ENCODE data around the gene KDM4C.
A peak's percentile ranks its signal among the peaks of the same experiment; 100 is the strongest.

KDM4C gene

GRCh38 chr9:7115606-7116005, 357.8 kb downstream of the KDM4C start:
- no peak for DNase-seq

DNA sequence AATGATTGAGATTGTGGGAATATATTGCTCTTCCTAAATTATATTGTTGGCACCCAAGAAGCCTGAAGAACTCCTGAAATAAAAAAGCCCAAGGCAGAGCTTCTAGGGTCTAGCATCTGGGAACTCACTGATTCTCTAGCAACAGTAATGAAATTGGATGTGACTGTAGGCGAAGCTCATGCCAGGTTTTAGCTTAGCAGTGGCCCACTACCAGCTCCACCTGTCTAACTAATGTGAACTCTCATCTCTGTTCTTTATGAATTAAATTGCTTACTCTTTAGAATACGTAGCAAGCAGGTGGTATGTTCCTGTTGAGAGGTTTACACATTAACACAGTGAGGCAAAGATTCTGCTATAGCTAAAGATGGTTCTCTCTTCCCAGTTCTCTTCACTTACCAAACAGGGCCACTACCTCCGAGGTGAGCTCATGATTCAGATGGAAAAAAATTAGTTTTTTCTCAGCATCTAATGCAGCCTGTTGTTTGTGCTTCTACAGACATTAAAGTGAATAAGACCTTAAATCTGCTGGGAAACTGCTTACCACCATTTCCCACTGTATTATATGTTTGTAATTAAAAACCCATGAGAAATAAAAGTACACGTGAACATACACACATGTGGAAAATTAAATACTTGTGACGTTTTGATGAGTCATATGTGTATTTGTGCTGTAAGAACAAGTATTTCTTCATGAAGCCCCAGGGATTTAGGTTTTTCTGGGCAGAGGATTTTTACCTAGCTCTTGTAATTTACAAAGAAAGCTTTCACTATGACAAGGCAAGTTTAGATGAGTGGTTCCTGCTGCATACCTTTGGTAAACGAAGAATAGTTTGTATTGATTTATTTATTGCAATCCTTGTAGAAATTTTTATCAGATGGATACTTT, 360.1 kb downstream of the KDM4C start:
- DNase-seq = no peak

DNA sequence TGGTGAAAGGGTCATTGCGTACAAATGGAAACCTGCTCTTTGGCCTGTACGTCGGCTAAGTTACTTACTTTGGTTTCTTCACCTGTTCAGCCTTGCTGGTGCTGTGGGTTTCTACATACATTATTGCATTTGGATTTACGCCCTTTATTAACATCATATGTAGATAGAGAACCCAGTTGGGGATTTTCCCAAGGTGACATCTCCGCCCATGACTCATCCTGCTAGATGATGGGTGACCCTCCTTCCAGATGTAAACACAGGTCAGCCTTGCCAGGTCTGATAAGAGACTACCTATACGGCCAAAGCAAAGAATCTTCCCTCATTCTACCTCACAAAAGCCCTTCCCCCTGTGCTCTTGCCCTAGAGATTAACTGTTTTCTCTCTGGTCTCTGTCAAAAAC, 360.9 kb downstream of the KDM4C start:
- DNase-seq = no peak

DNA sequence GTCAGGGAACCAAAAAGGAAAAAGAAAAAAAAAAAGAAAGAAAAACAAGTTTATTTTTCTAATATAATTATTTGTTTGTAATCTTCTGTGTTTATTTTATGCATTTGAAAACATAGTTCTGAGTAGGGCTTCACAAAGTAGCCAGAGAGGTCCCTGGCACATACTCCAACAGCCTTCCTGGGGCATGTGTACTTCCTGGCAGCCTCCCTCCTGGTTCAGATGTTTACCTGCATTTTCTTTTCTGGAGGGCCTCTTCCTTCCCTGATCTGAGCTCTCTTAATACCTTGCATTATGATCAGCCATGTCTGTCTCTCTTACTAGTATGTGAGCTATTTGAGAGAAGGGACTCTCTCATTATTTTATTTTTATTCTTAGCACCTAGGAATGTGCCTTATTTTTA, 361.8 kb downstream of the KDM4C start:
- DNase-seq = no peak

- DNase-seq = peak; percentile 12
These were observed 363.3 kb downstream of the KDM4C start for GRCh38 chr9:7121055-7121454.

- DNase-seq = no peak
These were observed 363.9 kb downstream of the KDM4C start for GRCh38 chr9:7121664-7122063.

DNA sequence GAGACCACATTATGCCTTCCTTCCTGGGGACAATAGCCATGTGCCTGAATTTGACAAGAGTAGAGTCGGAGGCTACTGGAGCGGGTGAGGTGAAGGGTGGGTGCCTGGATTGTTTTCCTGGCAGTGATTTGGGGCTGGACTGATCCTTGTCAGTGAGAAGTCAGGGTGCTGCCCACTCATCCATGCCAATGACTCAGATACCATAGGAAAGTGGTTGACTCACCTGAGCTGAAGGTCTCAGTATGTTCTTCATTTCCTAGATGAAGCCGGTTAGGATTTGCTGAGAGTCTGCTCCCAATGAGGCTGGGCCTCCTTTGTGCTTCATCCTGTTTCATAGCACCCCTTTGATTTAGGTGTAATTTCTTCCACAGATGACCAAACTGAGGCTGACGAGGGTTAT, 366.0 kb downstream of the KDM4C start:
- no peak for DNase-seq

GRCh38 chr9:7125231-7125630, 367.5 kb downstream of the KDM4C start:
- DNase-seq = no peak

- no peak for DNase-seq
These were observed 371.6 kb downstream of the KDM4C start for GRCh38 chr9:7129391-7129790.

DNA sequence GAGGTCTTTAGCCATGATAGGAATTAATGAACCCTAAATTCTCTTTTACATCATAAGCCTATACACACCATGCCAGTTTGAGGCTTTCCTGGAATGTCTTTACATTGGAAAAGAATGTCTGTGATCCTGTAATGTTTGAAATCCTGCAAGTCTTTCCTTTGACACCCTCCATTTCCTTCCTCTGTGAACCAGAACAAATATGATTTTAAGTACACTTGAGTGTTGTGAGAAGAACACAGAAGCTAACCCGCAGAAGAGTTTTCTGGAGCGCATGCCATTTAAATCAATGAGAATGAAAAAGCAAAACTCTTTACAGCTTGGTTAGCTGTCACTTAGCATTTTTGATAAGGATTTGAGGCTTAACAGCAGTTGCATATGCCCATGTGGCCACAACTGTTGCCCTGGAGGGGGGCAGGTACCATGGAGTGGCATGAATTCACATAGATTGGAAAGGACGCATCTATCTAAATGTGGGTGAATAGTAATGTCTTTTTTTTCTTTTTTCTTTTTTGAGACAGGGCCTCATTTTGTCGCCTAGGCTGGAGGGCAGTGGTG, 372.6 kb downstream of the KDM4C start:
- DNase-seq = no peak

GRCh38 chr9:7132605-7133004, 374.8 kb downstream of the KDM4C start:
- no peak for DNase-seq

DNA sequence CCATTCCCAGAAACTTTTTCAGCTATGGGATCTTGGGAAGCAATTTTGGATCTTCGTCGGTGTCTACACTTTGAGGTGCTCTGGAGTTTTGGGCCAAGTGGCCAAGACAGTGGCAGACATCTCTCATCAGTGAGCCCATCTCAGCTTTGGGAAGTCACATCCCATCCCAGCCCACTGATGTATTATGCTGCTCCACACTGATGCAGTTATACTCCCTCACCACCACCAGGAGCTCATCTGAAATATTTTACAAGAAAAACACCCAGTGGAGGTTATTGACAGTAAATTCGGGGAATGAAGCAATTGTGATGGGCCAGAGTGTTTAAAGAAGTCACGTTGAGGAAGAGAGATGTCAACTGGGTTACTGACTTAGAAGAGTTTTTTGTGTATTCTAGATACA, 378.0 kb downstream of the KDM4C start:
- DNase-seq = no peak

DNA sequence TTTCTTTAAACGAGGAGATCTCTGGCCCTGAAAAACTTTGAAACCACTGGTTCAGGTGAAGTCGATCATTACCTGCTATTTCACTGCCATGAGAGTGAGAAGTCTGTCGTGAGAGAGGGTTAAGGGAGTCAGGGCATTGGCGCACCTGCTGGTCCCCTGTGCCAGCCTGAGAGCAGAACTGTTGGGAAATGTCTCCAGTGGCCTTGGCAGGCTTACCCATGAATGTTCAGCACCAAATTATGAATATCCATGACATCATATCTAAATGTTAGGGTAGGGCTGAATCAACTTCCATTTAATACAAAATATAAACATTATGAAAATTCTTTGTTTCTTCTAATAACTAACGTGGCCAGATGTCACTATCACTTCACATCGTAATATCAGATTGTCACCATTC, 379.3 kb downstream of the KDM4C start:
- DNase-seq = no peak

DNA sequence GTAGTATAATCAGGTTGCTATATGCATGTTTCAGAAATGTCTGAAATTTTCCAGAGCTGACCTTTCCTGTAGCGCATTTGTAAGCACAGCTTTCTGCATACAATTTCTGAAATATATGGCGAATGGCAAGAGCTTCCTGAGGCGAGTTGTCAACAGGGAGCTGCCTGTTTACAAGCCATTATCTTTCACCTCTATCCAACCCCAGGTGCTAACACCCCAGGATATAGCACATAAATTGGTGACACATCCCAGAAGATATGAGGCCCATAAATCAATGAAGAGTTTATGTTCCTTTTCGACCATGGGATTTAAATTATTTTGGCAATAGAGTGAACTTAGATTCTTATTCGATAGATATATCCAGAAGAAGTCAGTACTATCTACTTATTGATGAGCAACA, 379.8 kb downstream of the KDM4C start:
- DNase-seq = no peak

DNA sequence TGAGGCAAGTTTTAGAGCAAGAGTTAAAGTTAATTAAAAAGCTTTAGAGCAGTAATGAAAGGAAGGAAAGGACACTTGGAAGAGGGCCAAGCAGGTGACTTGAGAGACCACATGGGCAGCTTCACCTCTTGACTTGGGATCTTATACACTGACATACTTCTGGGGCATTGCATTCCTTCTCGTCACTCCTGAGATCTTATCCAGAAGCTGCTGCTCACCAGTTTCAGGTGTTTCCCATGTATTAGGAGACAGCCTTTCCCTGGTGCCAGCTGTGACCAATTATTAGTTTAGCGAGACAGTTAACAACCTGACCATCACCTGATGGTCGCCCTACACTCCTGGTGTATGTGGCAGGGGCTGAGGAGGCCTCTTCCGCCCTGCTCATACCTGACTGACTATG, 382.1 kb downstream of the KDM4C start:
- DNase-seq = no peak

DNA sequence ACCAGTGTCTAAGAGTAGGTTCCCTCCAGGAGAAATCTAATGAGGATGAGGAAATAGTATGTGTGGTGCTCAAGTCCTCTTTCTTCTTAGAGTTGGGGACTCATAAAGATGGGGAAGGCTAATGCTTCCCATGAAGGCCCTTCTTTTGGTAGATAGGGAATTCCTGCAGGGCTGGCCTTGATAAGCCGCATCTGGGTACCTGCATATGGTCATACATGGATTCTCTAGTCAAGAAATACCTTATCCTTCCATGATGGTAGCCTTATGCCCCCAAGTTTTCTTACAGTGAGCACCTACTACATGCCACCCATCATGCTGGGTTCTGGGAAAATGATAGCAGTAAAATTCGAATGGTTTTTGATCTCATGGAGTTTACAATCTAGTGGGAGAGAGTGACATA, 382.6 kb downstream of the KDM4C start:
- no peak for DNase-seq

- DNase-seq = no peak
These were observed 385.9 kb downstream of the KDM4C start for GRCh38 chr9:7143645-7144200.

- DNase-seq = no peak
These were observed 386.7 kb downstream of the KDM4C start for GRCh38 chr9:7144265-7145046.

- DNase-seq = no peak
These were observed 387.7 kb downstream of the KDM4C start for GRCh38 chr9:7145361-7146069.

DNA sequence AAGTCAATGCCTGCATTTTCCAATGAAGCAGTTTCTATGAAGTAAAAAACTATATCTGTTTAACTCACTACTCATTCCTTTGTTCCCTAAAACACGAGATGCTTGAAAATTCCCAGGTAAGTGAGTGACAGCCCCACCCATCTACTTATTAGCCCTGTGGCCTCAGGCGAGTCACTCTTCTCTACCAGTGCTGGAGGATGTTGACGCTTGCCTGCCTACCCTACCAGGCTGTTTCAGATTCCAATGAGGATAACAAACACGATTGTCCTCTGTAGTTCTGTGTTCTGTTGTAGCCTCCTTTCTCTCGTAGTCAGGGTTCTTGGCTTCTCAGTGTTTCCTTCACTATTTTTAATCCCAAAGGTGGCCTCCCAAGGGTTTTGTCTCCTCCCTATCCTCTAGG, 388.8 kb downstream of the KDM4C start:
- DNase-seq = no peak

- DNase-seq = no peak
These were observed 389.6 kb downstream of the KDM4C start for GRCh38 chr9:7147121-7148090.
